Lower leg skin (tissue), 3 donors: ENCODE data around the gene NOLC1.

Experiments used
- CTCF ChIP-seq, 3 donors: fragments of 450-650 bp; IDR thresholded peaks; one replicate each; pipeline ENCODE4 v1.5.1; 2016; ENCODE audit warnings: antibody characterized with exemption in 3 of 3, mild to moderate bottlenecking in 3 of 3, moderate library complexity in 2 of 3
- POLR2A ChIP-seq, 2 donors: fragments of 450-650 bp; IDR thresholded peaks; one replicate each; pipeline ENCODE4 v1.6.1; 2016 to 2017; ENCODE audit warnings: antibody characterized with exemption in 2 of 2, mild to moderate bottlenecking in 1 of 2, moderate library complexity in 1 of 2

- TF ChIP-seq CTCF (IDR thresholded peaks at IDR 0.05), result no peak
- no peak for TF ChIP-seq POLR2A (IDR thresholded peaks at IDR 0.05)
Observed at GRCh38 chr10:102150970-102151773, 1.0 kb upstream of the NOLC1 start.
